ENCODE measurements around the gene OR5AU1.

The OR5AU1 gene

GRCh38 chr14:21155963-21156362 lies at the start of gene OR5AU1:
Gene OR5AU1, minus strand, starts transcription at chr14:21156063. Its CDS starts 191 bp downstream, at chr14:21155872.
- no peak for DNase-seq (ENCODE audit: low read depth in 2 of 2)

DNA sequence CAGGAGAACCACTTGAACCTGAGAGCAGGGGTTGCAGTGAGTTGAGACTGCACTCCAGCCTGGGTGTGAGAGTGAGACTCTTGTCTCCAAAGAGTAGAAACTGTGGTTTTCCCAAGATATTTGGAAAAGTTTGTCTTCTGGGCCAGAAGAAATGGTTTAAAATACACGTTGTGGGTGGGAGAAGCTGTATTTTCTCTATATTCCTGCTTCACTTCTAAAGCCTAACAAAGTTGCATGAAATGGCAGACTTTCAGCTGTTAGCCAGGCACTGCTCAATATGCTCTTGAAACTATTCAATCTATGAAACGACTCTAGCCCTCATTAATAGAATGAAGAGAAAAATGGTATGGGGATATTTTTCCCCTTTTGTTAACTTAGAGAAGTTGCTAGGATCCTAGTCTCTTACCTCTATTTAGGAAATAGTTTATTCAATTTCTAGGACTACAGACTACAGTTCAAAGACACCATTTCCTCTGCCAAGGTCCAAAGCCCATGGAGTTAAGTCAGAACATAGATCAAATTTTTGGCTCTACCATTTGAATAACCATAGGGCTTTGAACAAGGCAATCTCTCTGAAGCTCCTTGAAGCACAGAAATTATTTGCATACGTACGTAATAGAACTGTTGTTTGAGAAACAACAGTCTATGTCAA lies 49.3 kb upstream of the OR5AU1 start:
- no peak for DNase-seq (ENCODE audit: low read depth in 2 of 2)

DNA sequence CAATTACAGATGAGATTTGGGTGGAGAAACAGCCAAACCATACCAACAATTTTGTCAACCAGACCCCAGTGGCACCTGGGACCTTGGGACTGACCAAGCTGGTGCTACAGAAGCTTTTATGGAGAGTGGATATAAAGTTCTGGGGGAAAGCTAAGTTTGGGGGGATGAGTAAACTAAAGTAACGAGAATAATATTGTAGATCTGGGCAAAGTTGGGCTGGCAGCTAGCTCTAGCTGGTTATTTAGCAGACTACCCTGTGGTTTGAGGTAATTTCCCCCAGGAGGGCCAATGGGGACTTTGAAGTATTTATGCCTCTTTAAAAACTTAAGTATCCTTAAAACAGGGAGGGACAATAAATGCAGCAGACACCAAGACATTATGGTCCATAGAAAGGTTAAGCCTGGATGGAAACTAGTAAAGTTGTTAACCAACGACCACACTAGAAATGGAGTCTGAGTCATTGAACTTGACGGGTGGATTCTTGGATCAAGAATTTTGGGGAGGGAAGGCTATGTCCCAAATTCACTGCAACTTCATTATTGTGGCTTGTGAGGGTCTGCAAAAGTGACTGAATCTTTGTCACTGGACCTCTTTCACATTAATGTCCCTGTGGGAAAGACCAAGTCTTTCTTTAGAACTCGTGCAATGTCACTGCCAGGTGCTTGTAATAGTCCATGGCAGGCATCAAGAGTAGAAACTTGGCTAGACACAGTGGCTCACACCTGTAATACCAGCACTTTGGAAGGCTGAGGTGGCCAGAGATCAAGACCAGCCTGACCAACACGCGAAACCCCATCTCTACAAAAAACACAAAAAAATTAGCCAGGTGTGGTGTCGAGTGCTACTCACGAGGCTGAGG lies 48.5 kb upstream of the OR5AU1 start:
- DNase-seq (ENCODE audit: low read depth in 2 of 2): no peak

DNA sequence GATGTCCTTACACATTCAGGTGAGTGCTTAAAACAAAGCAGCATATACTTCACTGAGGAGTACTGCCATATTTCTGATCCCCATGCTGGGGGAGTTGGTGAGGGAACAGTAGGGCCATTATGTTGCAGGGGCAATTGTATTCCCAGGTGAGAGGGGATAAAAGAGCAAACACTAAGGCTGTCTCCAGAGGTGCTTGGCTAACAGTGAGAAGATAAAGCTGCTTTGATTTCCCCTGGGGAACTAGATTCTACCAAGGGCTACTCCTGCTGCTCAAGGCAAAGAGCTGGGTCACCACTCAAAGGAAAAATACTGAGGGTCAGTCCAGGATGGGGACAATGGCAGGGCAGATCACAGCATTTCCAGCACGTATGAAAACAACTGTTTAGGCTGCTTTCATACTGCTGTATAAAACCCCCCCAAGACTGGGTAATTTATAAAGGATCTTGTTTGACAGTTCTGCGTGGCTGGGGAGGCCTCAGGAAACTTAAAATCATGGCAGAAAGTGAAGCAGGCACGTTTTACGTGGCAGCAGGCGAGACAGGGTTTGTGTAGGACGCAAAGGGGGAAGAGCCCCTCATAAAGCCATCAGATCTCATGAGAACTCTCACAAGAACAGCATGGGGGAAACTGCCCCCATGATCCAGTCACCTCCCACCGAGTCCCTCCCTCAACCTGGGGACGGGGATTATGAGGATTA lies 47.8 kb upstream of the OR5AU1 start:
- no peak for DNase-seq (ENCODE audit: low read depth in 2 of 2)

- DNase-seq (ENCODE audit: low read depth in 2 of 2): no peak
Observed at GRCh38 chr14:21202463-21203358, 46.8 kb upstream of the OR5AU1 start.

DNA sequence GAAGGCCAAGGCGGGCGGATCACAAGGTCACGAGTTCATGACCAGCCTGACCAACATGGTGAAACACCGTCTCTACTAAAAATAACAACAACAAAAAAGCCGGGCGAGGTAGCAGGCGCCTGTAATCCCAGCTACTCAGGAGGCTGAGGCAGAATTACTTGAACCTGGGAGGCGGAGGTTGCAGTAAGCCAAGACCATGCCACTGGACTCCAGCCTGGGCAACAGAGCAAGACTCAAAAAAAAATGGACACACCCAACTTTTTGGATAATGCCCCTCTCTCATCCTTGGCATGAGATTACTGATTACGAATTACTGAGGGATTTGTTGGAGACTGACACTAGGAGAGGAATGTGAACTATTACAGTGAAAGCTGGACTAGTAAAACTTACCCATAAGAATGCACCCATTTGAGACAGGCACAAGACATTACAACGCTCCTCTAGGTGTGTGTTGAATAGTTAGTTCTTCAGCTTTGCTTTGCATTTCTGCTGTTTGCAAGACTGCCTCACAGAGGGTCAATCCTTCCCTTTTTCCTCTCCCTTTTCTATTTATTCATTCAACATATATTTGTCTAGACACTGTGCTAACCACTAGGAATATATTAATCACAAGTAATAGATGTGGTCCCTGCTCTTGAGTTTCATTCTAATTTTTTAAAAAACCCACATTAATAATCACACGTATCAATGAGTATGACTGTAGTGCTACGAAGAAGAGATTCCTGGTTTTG lies 46.0 kb upstream of the OR5AU1 start:
- DNase-seq (ENCODE audit: low read depth in 2 of 2): no peak

DNA sequence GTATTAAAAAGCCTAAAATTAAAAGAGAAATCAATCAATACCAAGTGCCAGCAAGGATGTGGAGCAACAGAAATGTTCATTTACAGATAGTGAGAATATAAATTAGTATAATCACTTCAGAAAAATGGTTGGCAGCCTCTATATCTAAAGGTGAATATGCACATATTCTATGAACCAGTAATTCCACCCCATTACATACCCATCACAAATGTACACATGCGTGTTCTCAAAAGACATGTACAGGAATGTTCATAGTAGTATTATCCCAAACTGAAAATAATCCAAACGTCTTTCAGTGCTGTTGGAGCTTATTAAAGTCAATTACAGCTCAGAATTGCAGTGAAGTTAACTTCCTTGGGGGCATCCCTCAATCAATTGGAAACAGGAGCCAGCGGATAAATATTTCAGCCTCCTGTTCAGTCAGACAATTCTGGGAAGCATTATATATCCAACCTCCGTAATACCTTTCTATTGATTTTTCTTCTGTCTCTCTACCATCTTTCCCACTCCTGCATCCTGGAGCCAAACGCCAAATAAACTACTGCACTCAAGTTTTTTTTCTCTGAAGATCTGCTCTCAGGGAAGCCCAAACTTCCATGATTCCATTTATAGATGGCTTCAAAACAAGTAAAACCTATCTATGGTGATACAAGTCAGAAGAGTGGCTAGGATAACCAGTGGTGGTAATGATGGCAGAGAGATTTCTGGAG lies 45.0 kb upstream of the OR5AU1 start:
- no peak for DNase-seq (ENCODE audit: low read depth in 2 of 2)

DNA sequence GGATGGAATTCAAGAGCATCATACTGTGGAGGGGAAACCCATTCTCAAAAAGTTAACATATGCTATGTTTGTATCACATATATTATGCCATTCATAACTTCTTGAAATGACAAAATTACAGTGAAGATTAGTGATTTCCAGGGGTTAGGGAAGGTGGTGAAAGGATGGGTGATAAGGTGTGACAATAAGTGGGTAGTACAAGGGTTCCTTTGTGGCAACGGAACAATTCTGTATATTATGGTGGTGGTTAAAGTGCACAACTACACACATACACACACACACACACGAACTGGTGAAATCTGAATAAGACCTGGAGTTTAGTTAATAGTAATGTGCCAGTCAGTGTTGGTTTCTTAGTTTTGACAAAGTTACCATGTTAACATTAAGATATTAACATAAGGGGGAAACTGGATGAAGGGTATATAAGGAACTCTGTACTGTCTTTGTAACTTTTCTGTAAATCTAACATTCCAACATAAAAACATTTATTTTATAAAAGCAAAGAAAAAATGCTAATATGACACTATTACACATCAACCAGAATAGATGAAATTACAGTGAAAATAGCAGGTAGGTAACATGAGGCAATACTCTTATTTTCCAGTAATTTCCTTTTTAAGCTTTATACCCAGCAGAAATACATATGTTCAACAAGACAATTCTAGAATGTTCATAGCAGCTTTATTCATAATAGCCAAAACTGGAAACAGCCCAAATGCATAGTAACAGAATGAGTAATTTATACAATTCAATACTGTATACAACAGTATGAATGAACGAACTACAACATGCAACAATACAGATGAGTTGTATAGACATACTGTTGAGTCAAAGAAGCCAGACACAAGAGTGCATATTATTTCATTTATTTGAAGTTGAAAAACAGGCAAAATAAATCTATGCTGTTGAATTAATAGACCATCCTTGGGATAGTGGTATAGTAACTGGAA lies 44.0 kb upstream of the OR5AU1 start:
- no peak for DNase-seq (ENCODE audit: low read depth in 2 of 2)

GRCh38 chr14:21197418-21198205 lies 41.7 kb upstream of the OR5AU1 start:
- DNase-seq (ENCODE audit: low read depth in 2 of 2): no peak

DNA sequence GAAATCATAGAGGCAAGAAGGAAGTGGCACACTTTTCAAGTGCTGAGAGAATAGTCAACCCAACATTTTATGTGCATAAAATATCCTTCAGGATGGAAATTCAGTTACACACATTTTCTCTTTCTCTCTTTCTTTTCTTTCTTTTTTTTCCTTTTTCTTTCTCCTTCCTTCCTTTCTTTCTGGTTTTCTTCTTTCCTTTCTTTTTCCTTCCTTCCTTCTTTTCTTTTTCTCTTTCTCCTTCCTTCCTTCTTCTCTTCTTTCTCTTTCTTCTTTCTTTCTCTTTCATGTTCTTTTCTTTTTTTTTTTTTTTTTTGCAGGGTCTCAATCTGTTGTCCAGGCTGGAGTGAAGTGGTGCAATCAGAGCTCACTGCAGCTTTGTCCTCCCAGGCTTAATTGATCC lies 38.7 kb upstream of the OR5AU1 start:
- no peak for DNase-seq (ENCODE audit: low read depth in 2 of 2)

GRCh38 chr14:21192875-21193535 lies 37.1 kb upstream of the OR5AU1 start:
- DNase-seq (ENCODE audit: low read depth in 2 of 2): no peak

GRCh38 chr14:21192447-21192822 lies 36.6 kb upstream of the OR5AU1 start:
- no peak for DNase-seq (ENCODE audit: low read depth in 2 of 2)

GRCh38 chr14:21191809-21192446 lies 36.1 kb upstream of the OR5AU1 start:
- DNase-seq (ENCODE audit: low read depth in 2 of 2): peak; percentile 52 to 68

GRCh38 chr14:21191261-21191808 lies 35.5 kb upstream of the OR5AU1 start:
- DNase-seq (ENCODE audit: low read depth in 2 of 2): no peak

DNA sequence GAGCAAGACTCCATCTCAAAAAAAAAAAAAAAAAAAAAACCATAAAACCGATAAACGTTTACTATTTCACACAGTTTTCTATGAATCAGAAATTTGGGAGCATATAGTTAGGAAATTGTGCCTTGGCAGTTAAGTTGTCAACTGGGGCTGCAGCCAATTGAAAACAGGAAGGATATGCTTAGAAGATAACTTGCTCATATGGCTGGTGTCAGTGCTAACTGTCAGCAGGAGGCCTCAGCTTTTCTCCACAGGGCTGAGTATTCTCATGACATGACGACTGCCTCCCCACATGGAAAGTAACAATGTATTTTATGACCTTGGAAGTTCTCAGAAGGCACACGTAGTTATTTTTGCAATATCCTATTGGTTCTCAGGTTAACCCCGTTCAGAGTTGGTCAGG lies 29.6 kb upstream of the OR5AU1 start:
- no peak for DNase-seq (ENCODE audit: low read depth in 2 of 2)

- no peak for DNase-seq (ENCODE audit: low read depth in 2 of 2)
Observed at GRCh38 chr14:21184254-21184653, 28.4 kb upstream of the OR5AU1 start.

DNA sequence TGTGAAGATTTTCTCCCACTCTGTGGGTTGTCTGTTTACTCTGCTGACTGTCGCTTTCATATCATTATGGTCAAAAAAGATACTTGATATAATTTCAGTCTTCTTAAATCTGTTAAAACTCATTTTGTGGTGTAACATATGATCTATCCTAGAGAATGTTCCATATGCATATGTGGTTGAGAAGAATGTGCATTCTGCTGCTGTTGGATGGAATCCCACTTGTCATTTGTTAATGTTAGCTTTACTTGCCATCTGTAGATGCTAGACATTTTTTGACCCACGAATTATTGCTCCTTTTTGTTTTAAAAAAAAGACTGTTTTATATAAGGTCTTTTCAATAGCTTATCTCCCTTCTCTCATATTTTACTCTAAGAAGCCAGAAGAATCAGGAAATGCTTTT lies 26.3 kb upstream of the OR5AU1 start:
- no peak for DNase-seq (ENCODE audit: low read depth in 2 of 2)
